Measurements from ENCODE around the gene DBT.
A peak's percentile ranks its signal among the peaks of the same experiment; 100 is the strongest.

DBT gene

GRCh38 chr1:100267284-100267683 is 17.6 kb upstream of the DBT start:
- WGBS (ENCODE audit: extremely low coverage, insufficient coverage, insufficient read length), result no CpG with 5 or more reads among the region's 1 CpG
- Histone ChIP-seq H3K9ac (ENCODE audit: low read length) (no peak overlapping the region), H4K91ac (ENCODE audit: low read depth, low read length) (no peak overlapping the region), H3K18ac (ENCODE audit: low read length) (no peak overlapping the region), H3K79me2 (ENCODE audit: control insufficient read depth, insufficient read depth, low read length, poor library complexity) (peaks cover 5% of the 10 kb centered on the region), H3K36me3 (ENCODE audit: control insufficient read depth in 1 of 2, insufficient read depth in 2 of 2, low read length in 2 of 2) (peaks cover 14 to 21% of the 10 kb centered on the region in 2 experiments), H3K9me3 (ENCODE audit: insufficient read depth, low read depth, low read length) (no peaks in the 10 kb centered on the region), H3K4me3 (ENCODE audit: low read depth, low read length) (no peak overlapping the region), H3K79me1 (ENCODE audit: low read length) (peaks cover 5% of the 10 kb centered on the region), H4K8ac (ENCODE audit: low read depth, low read length) (no peak overlapping the region), H2AFZ (ENCODE audit: insufficient read depth, low read length, poor library complexity) (no peak overlapping the region), H3K14ac (ENCODE audit: low read length) (no peak overlapping the region), H2BK120ac (ENCODE audit: insufficient read depth, low read length, poor library complexity) (no peak overlapping the region), H2BK5ac (ENCODE audit: low read depth, low read length, poor library complexity) (no peak overlapping the region), H3K4me2 (ENCODE audit: low read length) (peak overlapping the region; percentile 95), H3K4ac (ENCODE audit: low read depth, low read length) (no peak overlapping the region), H2AK5ac (ENCODE audit: low read length) (no peak overlapping the region), H3K23ac (ENCODE audit: low read length) (no peak overlapping the region), H3K4me1 (ENCODE audit: control insufficient read depth in 1 of 2, insufficient read depth in 2 of 2, low read length in 2 of 2) (peaks cover 0 to 2% of the 10 kb centered on the region in 2 experiments), H4K12ac (ENCODE audit: low read depth, low read length) (no peak overlapping the region), H3K27me3 (ENCODE audit: insufficient read depth, low read length) (no peaks in the 10 kb centered on the region), H2BK12ac (ENCODE audit: low read length) (no peak overlapping the region), H3K27ac (ENCODE audit: low read depth, low read length) (no peak overlapping the region)
- DNase-seq, result no peak

GRCh38 chr1:100266741-100267140 is 17.1 kb upstream of the DBT start:
- H3K4me1 ChIP-seq (ENCODE audit: control insufficient read depth in 1 of 2, insufficient read depth in 2 of 2, low read length in 2 of 2), result peaks cover 0 to 2% of the 10 kb centered on the region in 2 experiments
- H3K79me1 ChIP-seq (ENCODE audit: low read length), result peaks cover 5% of the 10 kb centered on the region
- WGBS (ENCODE audit: extremely low coverage, insufficient coverage, insufficient read length), result no CpG with 5 or more reads among the region's 8 CpGs
- peak overlapping the region; percentile 88 for H3K4me3 ChIP-seq (ENCODE audit: low read depth, low read length)
- peak overlapping the region; percentile 95 for H4K91ac ChIP-seq (ENCODE audit: low read depth, low read length)
- peak overlapping the region; percentile 90 for H3K18ac ChIP-seq (ENCODE audit: low read length)
- H2BK5ac ChIP-seq (ENCODE audit: low read depth, low read length, poor library complexity), result peak overlapping the region; percentile 89
- no peaks in the 10 kb centered on the region for H3K27me3 ChIP-seq (ENCODE audit: insufficient read depth, low read length)
- peak overlapping the region; percentile 90 for H3K9ac ChIP-seq (ENCODE audit: low read length)
- H2AK5ac ChIP-seq (ENCODE audit: low read length), result peak overlapping the region; percentile 94
- H2AFZ ChIP-seq (ENCODE audit: insufficient read depth, low read length, poor library complexity), result peak overlapping the region; percentile 95
- H3K4me2 ChIP-seq (ENCODE audit: low read length), result peak overlapping the region; percentile 95
- H2BK12ac ChIP-seq (ENCODE audit: low read length), result no peak overlapping the region
- peaks cover 5% of the 10 kb centered on the region for H3K79me2 ChIP-seq (ENCODE audit: control insufficient read depth, insufficient read depth, low read length, poor library complexity)
- peak overlapping the region; percentile 90 for H3K4ac ChIP-seq (ENCODE audit: low read depth, low read length)
- peak overlapping the region; percentile 95 for H4K12ac ChIP-seq (ENCODE audit: low read depth, low read length)
- H3K27ac ChIP-seq (ENCODE audit: low read depth, low read length), result peak overlapping the region; percentile 73
- H2BK120ac ChIP-seq (ENCODE audit: insufficient read depth, low read length, poor library complexity), result no peak overlapping the region
- H3K23ac ChIP-seq (ENCODE audit: low read length), result no peak overlapping the region
- peaks cover 14 to 21% of the 10 kb centered on the region in 2 experiments for H3K36me3 ChIP-seq (ENCODE audit: control insufficient read depth in 1 of 2, insufficient read depth in 2 of 2, low read length in 2 of 2)
- peak in 1 of 2 donors; percentile 27 for DNase-seq
- peak overlapping the region; percentile 95 for H4K8ac ChIP-seq (ENCODE audit: low read depth, low read length)
- peak overlapping the region; percentile 91 for H3K14ac ChIP-seq (ENCODE audit: low read length)
- no peaks in the 10 kb centered on the region for H3K9me3 ChIP-seq (ENCODE audit: insufficient read depth, low read depth, low read length)

- H3K27me3 ChIP-seq (ENCODE audit: insufficient read depth, low read length), result no peaks in the 10 kb centered on the region
- H3K9me3 ChIP-seq (ENCODE audit: insufficient read depth, low read depth, low read length), result no peaks in the 10 kb centered on the region
- no peak within 1 kb of the TSS for H2BK12ac ChIP-seq (ENCODE audit: low read length)
- H3K18ac ChIP-seq (ENCODE audit: low read length), result peak within 1 kb of the TSS; percentile 90
- peak within 1 kb of the TSS; percentile 73 for H3K27ac ChIP-seq (ENCODE audit: low read depth, low read length)
- peak within 1 kb of the TSS; percentile 95 for H2AFZ ChIP-seq (ENCODE audit: insufficient read depth, low read length, poor library complexity)
- DNase-seq, result peak; percentile 94 to 98
- peak within 1 kb of the TSS; percentile 94 for H2AK5ac ChIP-seq (ENCODE audit: low read length)
- H4K8ac ChIP-seq (ENCODE audit: low read depth, low read length), result peak within 1 kb of the TSS; percentile 95
- H4K12ac ChIP-seq (ENCODE audit: low read depth, low read length), result peak within 1 kb of the TSS; percentile 95
- peak within 1 kb of the TSS; percentile 54 for H3K23ac ChIP-seq (ENCODE audit: low read length)
- peak within 1 kb of the TSS; percentile 78 for H2BK120ac ChIP-seq (ENCODE audit: insufficient read depth, low read length, poor library complexity)
- H3K4ac ChIP-seq (ENCODE audit: low read depth, low read length), result peak within 1 kb of the TSS; percentile 90
- H3K4me1 ChIP-seq (ENCODE audit: control insufficient read depth in 1 of 2, insufficient read depth in 2 of 2, low read length in 2 of 2), result peaks cover 0 to 2% of the 10 kb centered on the region in 2 experiments
- H2BK5ac ChIP-seq (ENCODE audit: low read depth, low read length, poor library complexity), result peak within 1 kb of the TSS; percentile 89
- H3K36me3 ChIP-seq (ENCODE audit: control insufficient read depth in 1 of 2, insufficient read depth in 2 of 2, low read length in 2 of 2), result peaks cover 13 to 20% of the 10 kb centered on the region in 2 experiments
- peaks cover 5% of the 10 kb centered on the region for H3K79me2 ChIP-seq (ENCODE audit: control insufficient read depth, insufficient read depth, low read length, poor library complexity)
- peak within 1 kb of the TSS; percentile 88 for H3K4me3 ChIP-seq (ENCODE audit: low read depth, low read length)
- peak within 1 kb of the TSS; percentile 95 for H4K91ac ChIP-seq (ENCODE audit: low read depth, low read length)
- H3K9ac ChIP-seq (ENCODE audit: low read length), result peak within 1 kb of the TSS; percentile 90
- peak within 1 kb of the TSS; percentile 91 for H3K14ac ChIP-seq (ENCODE audit: low read length)
- H3K4me2 ChIP-seq (ENCODE audit: low read length), result peak within 1 kb of the TSS; percentile 99
- peaks cover 5% of the 10 kb centered on the region for H3K79me1 ChIP-seq (ENCODE audit: low read length)
- WGBS (ENCODE audit: extremely low coverage, insufficient coverage, insufficient read length), result no CpG with 5 or more reads among the region's 53 CpGs
Observed at GRCh38 chr1:100265931-100266740, 16.5 kb upstream of the DBT start, which contains the start of gene RTCA. TSS of gene RTCA (plus strand) at chr1:100266216. CDS start at chr1:100266376, 160 bp downstream.

- H2BK120ac ChIP-seq (ENCODE audit: insufficient read depth, low read length, poor library complexity), result no peak overlapping the region
- H3K14ac ChIP-seq (ENCODE audit: low read length), result no peak overlapping the region
- H3K27ac ChIP-seq (ENCODE audit: low read depth, low read length), result no peak overlapping the region
- peaks cover 5% of the 10 kb centered on the region for H3K79me2 ChIP-seq (ENCODE audit: control insufficient read depth, insufficient read depth, low read length, poor library complexity)
- no peaks in the 10 kb centered on the region for H3K9me3 ChIP-seq (ENCODE audit: insufficient read depth, low read depth, low read length)
- no peak overlapping the region for H2BK5ac ChIP-seq (ENCODE audit: low read depth, low read length, poor library complexity)
- peak overlapping the region; percentile 88 for H3K4me3 ChIP-seq (ENCODE audit: low read depth, low read length)
- no CpG with 5 or more reads among the region's 12 CpGs for WGBS (ENCODE audit: extremely low coverage, insufficient coverage, insufficient read length)
- H3K4ac ChIP-seq (ENCODE audit: low read depth, low read length), result no peak overlapping the region
- H4K8ac ChIP-seq (ENCODE audit: low read depth, low read length), result peak overlapping the region; percentile 72
- peak in 1 of 2 donors; percentile 47 for DNase-seq
- H3K79me1 ChIP-seq (ENCODE audit: low read length), result peaks cover 5% of the 10 kb centered on the region
- H2BK12ac ChIP-seq (ENCODE audit: low read length), result no peak overlapping the region
- H3K9ac ChIP-seq (ENCODE audit: low read length), result peak overlapping the region; percentile 84
- no peak overlapping the region for H4K12ac ChIP-seq (ENCODE audit: low read depth, low read length)
- no peak overlapping the region for H2AK5ac ChIP-seq (ENCODE audit: low read length)
- peak overlapping the region; percentile 99 for H3K4me2 ChIP-seq (ENCODE audit: low read length)
- H4K91ac ChIP-seq (ENCODE audit: low read depth, low read length), result no peak overlapping the region
- H3K4me1 ChIP-seq (ENCODE audit: control insufficient read depth in 1 of 2, insufficient read depth in 2 of 2, low read length in 2 of 2), result peaks cover 0 to 2% of the 10 kb centered on the region in 2 experiments
- H3K36me3 ChIP-seq (ENCODE audit: control insufficient read depth in 1 of 2, insufficient read depth in 2 of 2, low read length in 2 of 2), result peaks cover 8 to 14% of the 10 kb centered on the region in 2 experiments
- H3K18ac ChIP-seq (ENCODE audit: low read length), result no peak overlapping the region
- peak overlapping the region; percentile 76 for H2AFZ ChIP-seq (ENCODE audit: insufficient read depth, low read length, poor library complexity)
- no peaks in the 10 kb centered on the region for H3K27me3 ChIP-seq (ENCODE audit: insufficient read depth, low read length)
- peak overlapping the region; percentile 54 for H3K23ac ChIP-seq (ENCODE audit: low read length)
Observed at GRCh38 chr1:100265562-100265930, 15.9 kb upstream of the DBT start.
